SK-N-SH (cell line): ENCODE measurements around the gene PSG4.
"Not testable (repeated sequence)": the region's sequence is repeated elsewhere in the genome, so short reads cannot be mapped to it uniquely, and the experiment has no call there.

Experiments
- POLR2AphosphoS5 ChIP-seq: IDR thresholded peaks from 2 replicates; pipeline ENCODE4 v1.6.1; 2012; ENCODE audit warnings: low read depth, low read length
- RAD21 ChIP-seq: IDR thresholded peaks from 2 replicates; pipeline ENCODE4 v1.6.1; 2012; ENCODE audit warnings: mild to moderate bottlenecking, low read length
- RFX5 ChIP-seq: IDR thresholded peaks from 2 replicates; pipeline ENCODE4 v1.6.1; 2012; ENCODE audit warnings: mild to moderate bottlenecking, improper control_type of control experiment, low read length
- TF ChIP-seq, protein P1 (sequence below): fragments of 200-600 bp; sonication (generic); IDR thresholded peaks from 2 replicates; pipeline ENCODE4 v1.6.1; 2017; ENCODE audit warnings: antibody characterized with exemption, mild to moderate bottlenecking, moderate library complexity

DNA sequence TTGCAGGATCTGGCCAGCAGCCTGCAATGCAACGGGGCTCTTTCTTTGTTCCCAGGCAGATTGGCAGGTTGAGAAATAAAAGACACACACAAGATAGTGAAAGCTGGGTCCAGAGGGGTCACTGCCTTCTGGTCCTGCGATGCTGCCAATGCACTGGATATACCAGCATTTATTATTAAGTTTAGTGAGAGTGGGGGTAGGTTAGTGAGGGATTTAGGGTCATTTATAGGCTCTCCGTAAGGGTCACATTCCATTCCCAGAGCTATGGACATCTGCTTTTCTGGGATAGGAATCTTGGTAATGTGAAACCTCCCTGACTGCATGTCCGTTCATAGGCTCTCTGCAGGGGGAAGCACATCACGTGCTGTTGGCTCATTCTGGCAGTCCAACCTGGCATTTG is 44.9 kb upstream of the PSG4 start:
- TF ChIP-seq, protein P1, sequence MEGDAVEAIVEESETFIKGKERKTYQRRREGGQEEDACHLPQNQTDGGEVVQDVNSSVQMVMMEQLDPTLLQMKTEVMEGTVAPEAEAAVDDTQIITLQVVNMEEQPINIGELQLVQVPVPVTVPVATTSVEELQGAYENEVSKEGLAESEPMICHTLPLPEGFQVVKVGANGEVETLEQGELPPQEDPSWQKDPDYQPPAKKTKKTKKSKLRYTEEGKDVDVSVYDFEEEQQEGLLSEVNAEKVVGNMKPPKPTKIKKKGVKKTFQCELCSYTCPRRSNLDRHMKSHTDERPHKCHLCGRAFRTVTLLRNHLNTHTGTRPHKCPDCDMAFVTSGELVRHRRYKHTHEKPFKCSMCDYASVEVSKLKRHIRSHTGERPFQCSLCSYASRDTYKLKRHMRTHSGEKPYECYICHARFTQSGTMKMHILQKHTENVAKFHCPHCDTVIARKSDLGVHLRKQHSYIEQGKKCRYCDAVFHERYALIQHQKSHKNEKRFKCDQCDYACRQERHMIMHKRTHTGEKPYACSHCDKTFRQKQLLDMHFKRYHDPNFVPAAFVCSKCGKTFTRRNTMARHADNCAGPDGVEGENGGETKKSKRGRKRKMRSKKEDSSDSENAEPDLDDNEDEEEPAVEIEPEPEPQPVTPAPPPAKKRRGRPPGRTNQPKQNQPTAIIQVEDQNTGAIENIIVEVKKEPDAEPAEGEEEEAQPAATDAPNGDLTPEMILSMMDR = not testable (repeated sequence)
- TF ChIP-seq POLR2AphosphoS5, RAD21, RFX5: not testable (repeated sequence)
